Endothelial cell of umbilical vein (primary cell): Measurements from ENCODE around the gene GEMIN5. TPM values are rescaled to one million over a fixed set of nuclear protein-coding genes. Genes with fewer than 3 reads are reported as not detected.
A peak's percentile ranks its signal among the peaks of the same experiment; 100 is the strongest.

Experiments
- BruUV-seq: library from RNA; stranded (reverse); fragments of 400-500 nt; replicated peaks from 2 replicates; lab custom pipeline; 2021; lab: Mats Ljungman, UMichigan
- CTCF ChIA-PET: fragments of 300-600, 350-600 bp; sonication (Branson Sonifier 250); formaldehyde crosslinking; loops from one replicate; lab custom pipeline; 2021; ENCODE audit warnings: antibody characterized with exemption, inconsistent platforms; lab: Charles Lee
- POLR2A ChIA-PET: fragments of 300-600, 350-600 bp; sonication (Branson Sonifier 250); formaldehyde crosslinking; loops from one replicate; lab custom pipeline; 2021; ENCODE audit warnings: antibody characterized with exemption, inconsistent platforms; lab: Charles Lee
- DNase-seq: peaks from one replicate; pipeline ENCODE4 v3.0.0-alpha.2; 2011; ENCODE audit warnings: low read depth, low spot score
- FAIRE-seq: peaks from 2 replicates; lab custom pipeline; 2011; peaks lifted over from hg19 to GRCh38; lab: Jason Lieb, UNC
- H2AFZ ChIP-seq: 2 replicates; pipeline ENCODE4 v1.6.0; 2012; ENCODE audit warnings: low read depth, low read length, control low read depth, inconsistent platforms
- H3K27ac ChIP-seq: 2 replicates; pipeline ENCODE4 v1.5.1; 2011; ENCODE audit warnings: low read depth, mild to moderate bottlenecking, control low read depth, low read length, moderate library complexity; ENCODE audit not compliant: insufficient read depth
- H3K27me3 ChIP-seq, 2 experiments: 2 replicates each; pipeline versions ENCODE4 v1.6.0 to v1.6.1; 2011; ENCODE audit warnings: low read length in 2 of 2, mixed read lengths in 1 of 2; ENCODE audit not compliant: control insufficient read depth in 2 of 2, insufficient read depth in 2 of 2
- H3K36me3 ChIP-seq, 2 experiments: 2 replicates in 1 of 2; 3 replicates in 1 of 2; pipeline ENCODE4 v1.5.1; 2011; ENCODE audit warnings: low read length in 2 of 2, mild to moderate bottlenecking in 1 of 2, moderate library complexity in 1 of 2; ENCODE audit not compliant: control insufficient read depth in 2 of 2, insufficient read depth in 2 of 2; ENCODE audit errors: extremely low read depth in 1 of 2
- H3K4me1 ChIP-seq: 3 replicates; pipeline ENCODE4 v1.5.1; 2011; ENCODE audit warnings: mild to moderate bottlenecking, low read length; ENCODE audit not compliant: control insufficient read depth, insufficient read depth; ENCODE audit errors: extremely low read depth
- H3K4me2 ChIP-seq: 2 replicates; pipeline ENCODE4 v1.6.1; 2011; ENCODE audit warnings: low read length, control low read depth, mixed read lengths; ENCODE audit not compliant: insufficient read depth
- H3K4me3 ChIP-seq, 3 experiments: fragments of 200-600 bp in 1 of 3; sonication (generic), shearing (Covaris generic) in 1 of 3; replicated peaks in 1 of 3; 2 replicates each; pipeline ENCODE4 v1.5.1; 2011 to 2016; ENCODE audit warnings: control low read depth in 3 of 3, low read length in 3 of 3, mild to moderate bottlenecking in 2 of 3, inconsistent platforms in 1 of 3, low read depth in 1 of 3, moderate library complexity in 1 of 3; ENCODE audit not compliant: insufficient read depth in 1 of 3
- H3K79me2 ChIP-seq: 2 replicates; pipeline ENCODE4 v1.6.0; 2012; ENCODE audit warnings: low read length, inconsistent platforms; ENCODE audit not compliant: control insufficient read depth, insufficient read depth
- H3K9ac ChIP-seq: replicated peaks from 2 replicates; pipeline ENCODE3; 2011; ENCODE audit warnings: low read length, control low read depth; ENCODE audit not compliant: insufficient read depth; ENCODE audit errors: extremely low read depth
- H3K9me1 ChIP-seq: replicated peaks from 3 replicates; pipeline ENCODE4 v1.6.0; 2011; ENCODE audit warnings: mild to moderate bottlenecking, low read length; ENCODE audit not compliant: control insufficient read depth, insufficient read depth; ENCODE audit errors: extremely low read depth
- H3K9me3 ChIP-seq: replicated peaks from 2 replicates; pipeline ENCODE4 v1.5.1; 2012; ENCODE audit warnings: low read length, inconsistent platforms; ENCODE audit not compliant: control insufficient read depth, insufficient read depth
- H4K20me1 ChIP-seq: replicated peaks from 2 replicates; pipeline ENCODE3; 2011; ENCODE audit warnings: mild to moderate bottlenecking, low read length; ENCODE audit not compliant: control insufficient read depth, insufficient read depth; ENCODE audit errors: extremely low read depth
- EZH2 ChIP-seq: IDR thresholded peaks from 2 replicates; pipeline ENCODE4 v1.6.1; 2012; ENCODE audit warnings: borderline replicate concordance, low read depth, mild to moderate bottlenecking, moderate library complexity, low read length, inconsistent platforms; ENCODE audit not compliant: severe bottlenecking
- FOS ChIP-seq: IDR thresholded peaks from 2 replicates; pipeline ENCODE4 v1.6.1; 2011; ENCODE audit warnings: mild to moderate bottlenecking, low read length, moderate library complexity, borderline replicate concordance; ENCODE audit not compliant: insufficient read depth
- GATA2 ChIP-seq: IDR thresholded peaks from 2 replicates; pipeline ENCODE4 v1.7.0; 2011; ENCODE audit warnings: low read depth, mild to moderate bottlenecking, moderate library complexity, mixed read lengths, low read length; ENCODE audit not compliant: insufficient read length, insufficient read depth
- JUN ChIP-seq: IDR thresholded peaks from 2 replicates; pipeline ENCODE4 v1.6.1; 2011; ENCODE audit warnings: borderline replicate concordance, low read depth; ENCODE audit not compliant: insufficient read length, insufficient read depth
- MYC ChIP-seq: IDR thresholded peaks from one replicate; pipeline ENCODE4 v1.6.1; 2011; ENCODE audit warnings: mild to moderate bottlenecking, low read depth, low read length
- POLR2A ChIP-seq: IDR thresholded peaks from 2 replicates; pipeline ENCODE4 v1.6.1; 2012; ENCODE audit warnings: low read depth, mild to moderate bottlenecking, control low read depth, low read length
- POLR2AphosphoS5 ChIP-seq: IDR thresholded peaks from 2 replicates; pipeline ENCODE4 v1.6.1; 2012; ENCODE audit warnings: low read depth, mild to moderate bottlenecking, control low read depth, low read length, moderate library complexity; ENCODE audit not compliant: insufficient read depth
- dilution Hi-C: fragments of 300-500 bp; cut with MboI; formaldehyde crosslinking; loops from one replicate; pipeline ENCODE4 v1.15.0; 2019; ENCODE audit warnings: low sequenced_read_pairs; ENCODE audit not compliant: extremely low pct_ligation_motif_present
- intact Hi-C: fragments of 100-400 bp; cut with micrococcal nuclease; formaldehyde crosslinking; loops from one replicate; pipeline ENCODE4 v1.10.0; 2022
- polyA plus RNA-seq, 4 experiments: library from polyadenylated mRNA; depleted of rRNA in 3 of 4; stranded (reverse) in 3 of 4; unstranded in 1 of 4; fragments of >200 nt; gene quantifications; 2 replicates each; pipeline versions ENCODE4 v1.2.1 to v1.2.3, GENCODE V29; 2011 to 2012; ENCODE audit warnings: missing spikeins in 1 of 4
- total RNA-seq: library from RNA; stranded (reverse); gene quantifications from 2 replicates; pipeline ENCODE4 v1.2.3, GENCODE V29; 2021
- TF ChIP-seq, protein P1 (sequence below), 2 donors: IDR thresholded peaks; 1 replicate in 1 of 2; 2 replicates in 1 of 2; pipeline ENCODE4 v1.5.1; 2011; ENCODE audit warnings: low read length in 2 of 2, mild to moderate bottlenecking in 2 of 2, moderate library complexity in 2 of 2, control low read depth in 1 of 2, inconsistent platforms in 1 of 2, low read depth in 1 of 2; ENCODE audit not compliant: insufficient read depth in 1 of 2; ENCODE audit errors: extremely low read depth in 1 of 2
- TF ChIP-seq, protein P2 (sequence below): IDR thresholded peaks from 2 replicates; pipeline ENCODE4 v1.6.1; 2011; ENCODE audit not compliant: insufficient read depth, insufficient read length

Gene GEMIN5
- total and polyA plus RNA-seq, 2 donors (not counting 3 experiments of a cell fraction or from before 2014, with no cell fraction given) = 7.2 to 23.1 TPM

DNA sequence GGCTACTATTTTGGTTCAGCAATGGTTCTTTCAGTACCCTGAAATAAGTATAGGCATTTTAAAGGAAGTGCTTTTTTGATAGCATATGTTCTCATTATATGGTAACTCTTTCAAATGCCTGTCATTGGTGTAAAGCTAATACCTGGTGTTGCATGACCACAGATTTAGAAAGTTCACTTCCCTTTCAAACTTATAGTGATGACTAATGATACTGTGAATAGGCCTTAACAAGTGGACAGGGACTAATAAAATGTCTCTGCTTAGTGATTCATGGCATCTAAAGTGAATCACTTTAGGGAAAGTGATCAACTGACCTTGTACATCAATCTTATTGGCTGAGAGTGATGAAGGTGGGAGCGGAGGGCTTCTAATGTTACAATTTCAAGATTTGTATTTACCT lies 24.5 kb upstream of the GEMIN5 start:
- peaks cover 17% of the 10 kb centered on the region for H3K79me2 ChIP-seq
- H3K4me2 ChIP-seq = no peak overlapping the region
- dilution Hi-C loops (no loop called here), intact Hi-C loops (no loop called here)
- POLR2A ChIA-PET = no interaction called here
- H3K27ac ChIP-seq = no peak overlapping the region
- BruUV-seq = no TSS peak
- H3K36me3 ChIP-seq = peaks cover 6 to 13% of the 10 kb centered on the region in 2 experiments
- H3K9me1 ChIP-seq = no peaks in the 10 kb centered on the region
- H3K27me3 ChIP-seq = no peaks in the 10 kb centered on the region
- peak; percentile 47 for TF ChIP-seq JUN
- TF ChIP-seq FOS = peak; percentile 69
- TF ChIP-seq, protein P1, sequence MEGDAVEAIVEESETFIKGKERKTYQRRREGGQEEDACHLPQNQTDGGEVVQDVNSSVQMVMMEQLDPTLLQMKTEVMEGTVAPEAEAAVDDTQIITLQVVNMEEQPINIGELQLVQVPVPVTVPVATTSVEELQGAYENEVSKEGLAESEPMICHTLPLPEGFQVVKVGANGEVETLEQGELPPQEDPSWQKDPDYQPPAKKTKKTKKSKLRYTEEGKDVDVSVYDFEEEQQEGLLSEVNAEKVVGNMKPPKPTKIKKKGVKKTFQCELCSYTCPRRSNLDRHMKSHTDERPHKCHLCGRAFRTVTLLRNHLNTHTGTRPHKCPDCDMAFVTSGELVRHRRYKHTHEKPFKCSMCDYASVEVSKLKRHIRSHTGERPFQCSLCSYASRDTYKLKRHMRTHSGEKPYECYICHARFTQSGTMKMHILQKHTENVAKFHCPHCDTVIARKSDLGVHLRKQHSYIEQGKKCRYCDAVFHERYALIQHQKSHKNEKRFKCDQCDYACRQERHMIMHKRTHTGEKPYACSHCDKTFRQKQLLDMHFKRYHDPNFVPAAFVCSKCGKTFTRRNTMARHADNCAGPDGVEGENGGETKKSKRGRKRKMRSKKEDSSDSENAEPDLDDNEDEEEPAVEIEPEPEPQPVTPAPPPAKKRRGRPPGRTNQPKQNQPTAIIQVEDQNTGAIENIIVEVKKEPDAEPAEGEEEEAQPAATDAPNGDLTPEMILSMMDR (IDR thresholded peaks at IDR 0.05; ENCODE audit: extremely low read depth in 1 of 2, insufficient read depth in 1 of 2, low read depth in 1 of 2, low read length in 2 of 2) = no peak
- DNase-seq (peak; percentile 34), FAIRE-seq (no peak)
- peaks cover 46% of the 10 kb centered on the region for H3K4me1 ChIP-seq
- H4K20me1 ChIP-seq = no peaks in the 10 kb centered on the region
- CTCF ChIA-PET = interaction anchor here (2.0 kb wide), 1 partner anchor 9 kb away, joined by 16 read pairs; no protein-coding TSS in a partner anchor
- no peaks in the 10 kb centered on the region for H3K9me3 ChIP-seq
- no peak overlapping the region for H3K4me3 ChIP-seq
- no peak overlapping the region for H2AFZ ChIP-seq
- H3K9ac ChIP-seq = no peak overlapping the region

GRCh38 chr5:154956712-154957111 lies 18.7 kb upstream of the GEMIN5 start:
- CTCF ChIA-PET = interaction anchor here (1.3 to 3.3 kb wide), 2 partner anchors 15 to 72 kb away, joined by 3 to 12 read pairs; no protein-coding TSS in a partner anchor
- no peaks in the 10 kb centered on the region for H3K9me1 ChIP-seq

More at GRCh38 chr5:154956712-154957111, 18.7 kb upstream of the GEMIN5 start:
- Histone ChIP-seq H4K20me1 (no peaks in the 10 kb centered on the region), H3K36me3 (peaks cover 12 to 13% of the 10 kb centered on the region in 2 experiments), H2AFZ (no peak overlapping the region), H3K9me3 (no peaks in the 10 kb centered on the region), H3K4me3 (no peak overlapping the region), H3K27ac (no peak overlapping the region), H3K27me3 (no peaks in the 10 kb centered on the region), H3K4me1 (no peaks in the 10 kb centered on the region), H3K79me2 (peaks cover 6% of the 10 kb centered on the region), H3K4me2 (no peak overlapping the region), H3K9ac (no peak overlapping the region)
- DNase-seq (no peak), FAIRE-seq (no peak)
- no TSS peak for BruUV-seq
- TF ChIP-seq POLR2A = no peak
- TF ChIP-seq MYC = no peak
- no peak for TF ChIP-seq JUN
- no peak for TF ChIP-seq GATA2
- TF ChIP-seq EZH2 = no peak
- no peak for TF ChIP-seq FOS
- TF ChIP-seq, protein P2, sequence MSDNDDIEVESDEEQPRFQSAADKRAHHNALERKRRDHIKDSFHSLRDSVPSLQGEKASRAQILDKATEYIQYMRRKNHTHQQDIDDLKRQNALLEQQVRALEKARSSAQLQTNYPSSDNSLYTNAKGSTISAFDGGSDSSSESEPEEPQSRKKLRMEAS = no peak
- TF ChIP-seq, protein P1 (IDR thresholded peaks at IDR 0.05; ENCODE audit: extremely low read depth in 1 of 2, insufficient read depth in 1 of 2, low read depth in 1 of 2, low read length in 2 of 2) = no peak
- no peak for TF ChIP-seq POLR2AphosphoS5
- intact Hi-C loops (no loop called here), dilution Hi-C loops (no loop called here)
- POLR2A ChIA-PET = no interaction called here
